Neuronal stem cell (in vitro differentiated cells): ENCODE measurements around the gene SDHB.
A peak's percentile ranks its signal among the peaks of the same experiment; 100 is the strongest.

Experiments used
- DNase-seq: peaks from one replicate; pipeline ENCODE4 v3.0.0-alpha.2; 2013; ENCODE audit warnings: low spot score
- H2AFZ ChIP-seq: one replicate; pipeline ENCODE4 v1.6.1; 2013; ENCODE audit warnings: mild to moderate bottlenecking, low read length, inconsistent platforms
- H2AK5ac ChIP-seq: 2 replicates; pipeline ENCODE4 v1.6.1; 2013; ENCODE audit warnings: low read depth, mild to moderate bottlenecking, inconsistent platforms, low read length, moderate library complexity, mixed read lengths
- H2BK120ac ChIP-seq: 2 replicates; pipeline ENCODE4 v1.6.1; 2013; ENCODE audit warnings: low read depth, mild to moderate bottlenecking, inconsistent platforms, low read length, moderate library complexity, mixed read lengths
- H2BK12ac ChIP-seq: one replicate; pipeline ENCODE4 v1.6.1; 2013; ENCODE audit warnings: low read length, inconsistent platforms
- H2BK15ac ChIP-seq: 2 replicates; pipeline ENCODE4 v1.6.1; 2013; ENCODE audit warnings: mild to moderate bottlenecking, low read length, inconsistent platforms, mixed read lengths
- H2BK5ac ChIP-seq: one replicate; pipeline ENCODE4 v1.6.1; 2013; ENCODE audit warnings: inconsistent platforms, mild to moderate bottlenecking, low read length, moderate library complexity
- H3K14ac ChIP-seq: one replicate; pipeline ENCODE4 v1.6.1; 2013; ENCODE audit warnings: low read length, inconsistent platforms
- H3K18ac ChIP-seq: 2 replicates; pipeline ENCODE4 v1.6.1; 2013; ENCODE audit warnings: low read length, inconsistent platforms
- H3K23ac ChIP-seq: 2 replicates; pipeline ENCODE4 v1.6.1; 2013; ENCODE audit warnings: low read depth, mild to moderate bottlenecking, mixed read lengths, low read length, inconsistent platforms; ENCODE audit not compliant: poor library complexity
- H3K27ac ChIP-seq: replicated peaks from 3 replicates; pipeline ENCODE4 v1.5.1; 2013; ENCODE audit warnings: low read length, inconsistent platforms
- H3K27me3 ChIP-seq, 3 experiments: 2 replicates each; pipeline ENCODE4 v1.6.1; 2013; ENCODE audit warnings: low read length in 3 of 3, mild to moderate bottlenecking in 2 of 3, inconsistent platforms in 1 of 3, low read depth in 1 of 3, mixed read lengths in 1 of 3, moderate library complexity in 1 of 3; ENCODE audit not compliant: control insufficient read depth in 3 of 3, insufficient read depth in 3 of 3
- H3K36me3 ChIP-seq, 2 donors: replicated peaks in 1 of 2; 2 replicates each; pipeline ENCODE4 v1.6.1; 2013; ENCODE audit warnings: low read length in 2 of 2; ENCODE audit not compliant: control insufficient read depth in 2 of 2, insufficient read depth in 2 of 2
- H3K4ac ChIP-seq: 2 replicates; pipeline ENCODE4 v1.6.1; 2013; ENCODE audit warnings: inconsistent platforms, mild to moderate bottlenecking, low read length, moderate library complexity
- H3K4me1 ChIP-seq, 2 donors: 1 replicate in 1 of 2; 2 replicates in 1 of 2; pipeline ENCODE4 v1.6.1; 2013; ENCODE audit warnings: low read length in 2 of 2, low read depth in 1 of 2; ENCODE audit not compliant: control insufficient read depth in 2 of 2, insufficient read depth in 1 of 2
- H3K4me2 ChIP-seq: one replicate; pipeline ENCODE4 v1.6.1; 2013; ENCODE audit warnings: mild to moderate bottlenecking, low read length, inconsistent platforms; ENCODE audit not compliant: insufficient read depth, poor library complexity, severe bottlenecking
- H3K4me3 ChIP-seq, 2 donors: 2 replicates each; pipeline ENCODE4 v1.5.1; 2013; ENCODE audit warnings: low read length in 2 of 2, mild to moderate bottlenecking in 2 of 2, inconsistent platforms in 1 of 2, moderate library complexity in 1 of 2
- H3K79me1 ChIP-seq: one replicate; pipeline ENCODE4 v1.6.1; 2013; ENCODE audit warnings: low read depth, mild to moderate bottlenecking, inconsistent platforms, low read length, moderate library complexity
- H3K9ac ChIP-seq: one replicate; pipeline ENCODE4 v1.6.1; 2013; ENCODE audit warnings: mild to moderate bottlenecking, low read depth, low read length, inconsistent platforms; ENCODE audit not compliant: poor library complexity
- H3K9me3 ChIP-seq, 2 donors: replicated peaks in 1 of 2; 2 replicates each; pipeline versions ENCODE3 to v1.6.1; 2013; ENCODE audit warnings: low read length in 2 of 2, mild to moderate bottlenecking in 2 of 2, inconsistent platforms in 1 of 2, low read depth in 1 of 2, mixed read lengths in 1 of 2, moderate library complexity in 1 of 2; ENCODE audit not compliant: control insufficient read depth in 2 of 2, insufficient read depth in 1 of 2
- H4K8ac ChIP-seq: one replicate; pipeline ENCODE4 v1.6.1; 2013; ENCODE audit warnings: low read depth, mild to moderate bottlenecking, inconsistent platforms, low read length, moderate library complexity
- H4K91ac ChIP-seq: one replicate; pipeline ENCODE4 v1.6.1; 2013; ENCODE audit warnings: low read length, low read depth, mild to moderate bottlenecking, inconsistent platforms; ENCODE audit not compliant: poor library complexity
- WGBS, 2 donors: extraction: QIAGEN DNeasy Blood & Tissue Kit; methylation state at CpG; one replicate each; pipeline ENCODE4 v1.1.7; 2013; ENCODE audit warnings: missing lambda C conversion rate in 2 of 2, mixed read lengths in 1 of 2; ENCODE audit not compliant: insufficient read length in 2 of 2, insufficient replicate concordance in 1 of 2; ENCODE audit errors: extremely low coverage in 2 of 2; 5-methylcytosine and 5-hydroxymethylcytosine counted together

SDHB gene

GRCh38 chr1:17060306-17060749 is 6.5 kb upstream of the SDHB start:
- H3K27ac ChIP-seq = no peak overlapping the region

DNA sequence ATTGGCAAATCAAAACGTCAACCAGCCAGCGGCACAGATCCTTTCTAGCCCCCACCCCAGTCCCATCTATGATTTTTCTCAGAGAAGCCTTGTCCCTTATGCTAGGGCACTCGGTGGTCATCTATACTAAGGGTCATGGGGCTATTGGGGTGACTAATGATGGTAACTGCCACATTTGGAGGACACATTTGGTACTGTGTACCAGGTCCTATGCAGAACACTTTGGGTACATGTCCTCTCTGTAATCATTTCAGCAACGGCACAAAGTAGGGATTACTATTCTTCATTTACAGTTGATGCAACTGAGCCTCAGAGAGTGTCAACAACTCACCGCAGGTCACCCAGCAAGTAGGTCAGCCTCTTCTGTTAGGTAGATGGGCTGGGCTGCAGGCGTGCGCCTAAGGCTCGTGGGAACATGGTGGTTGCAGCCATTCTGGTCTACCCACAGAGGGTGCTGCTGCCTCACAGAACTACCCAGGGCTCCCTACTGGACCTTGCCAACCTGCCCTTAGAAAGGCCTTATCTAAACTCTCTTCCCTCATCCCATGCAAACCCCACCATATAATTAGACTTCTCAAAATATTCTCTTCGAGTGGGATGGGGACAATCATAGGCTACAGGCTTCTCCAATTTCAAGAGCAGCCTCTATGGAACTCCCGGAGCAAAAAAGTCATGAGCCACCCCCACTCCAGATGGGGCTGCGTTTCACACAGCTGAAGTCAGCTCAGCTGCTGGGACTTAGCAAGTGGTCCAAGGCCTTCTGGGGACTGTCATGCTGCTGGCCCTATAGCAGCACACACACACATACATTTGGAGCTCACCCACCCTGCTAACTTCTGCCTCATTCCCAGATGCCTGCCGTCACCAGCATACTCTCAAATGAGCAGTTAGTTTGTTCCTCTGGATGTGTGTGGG is 5.8 kb upstream of the SDHB start:
- Histone ChIP-seq H3K14ac (no peak overlapping the region), H3K4me2 (no peak overlapping the region), H3K4me3 (no peak overlapping the region), H3K79me1 (no peaks in the 10 kb centered on the region), H2AFZ (peak overlapping the region; percentile 37), H2BK5ac (no peak overlapping the region), H3K9ac (peak overlapping the region; percentile 54), H3K23ac (no peak overlapping the region), H3K18ac (no peak overlapping the region), H2BK12ac (no peak overlapping the region), H3K27me3 (peaks cover 0 to 5% (median 0%) of the 10 kb centered on the region in 3 experiments), H3K4me1 (peaks cover 7 to 15% of the 10 kb centered on the region in 2 donors), H4K91ac (no peak overlapping the region), H2BK120ac (no peak overlapping the region), H3K36me3 (no peaks in the 10 kb centered on the region), H3K4ac (no peak overlapping the region), H4K8ac (no peak overlapping the region), H3K27ac (no peak overlapping the region), H2BK15ac (no peak overlapping the region), H3K9me3 (no peaks in the 10 kb centered on the region), H2AK5ac (no peak overlapping the region)
- no CpG with 5 or more reads among the region's 12 CpGs for WGBS, 2 donors
- DNase-seq = peak; percentile 56

More at GRCh38 chr1:17060306-17060749, 6.5 kb upstream of the SDHB start:
- H3K9ac ChIP-seq = peak overlapping the region; percentile 54
- no peak overlapping the region for H3K14ac ChIP-seq
- no peak overlapping the region for H2BK120ac ChIP-seq
- H4K91ac ChIP-seq = no peak overlapping the region
- no peak overlapping the region for H3K23ac ChIP-seq
- no peak overlapping the region for H2BK12ac ChIP-seq
- H3K18ac ChIP-seq = no peak overlapping the region
- no peaks in the 10 kb centered on the region for H3K9me3 ChIP-seq
- no peak overlapping the region for H3K4me3 ChIP-seq
- H3K79me1 ChIP-seq = no peaks in the 10 kb centered on the region
- H2AFZ ChIP-seq = peak overlapping the region; percentile 37
- H3K27me3 ChIP-seq = peaks cover 0 to 5% (median 0%) of the 10 kb centered on the region in 3 experiments
- no peak overlapping the region for H4K8ac ChIP-seq
- no peak overlapping the region for H2AK5ac ChIP-seq
- no peak overlapping the region for H3K4me2 ChIP-seq
- WGBS, 2 donors = no CpG with 5 or more reads among the region's 11 CpGs
- H3K4me1 ChIP-seq = peaks cover 7 to 15% of the 10 kb centered on the region in 2 donors
- H2BK5ac ChIP-seq = no peak overlapping the region
- H3K4ac ChIP-seq = no peak overlapping the region
- no peak overlapping the region for H2BK15ac ChIP-seq
- no peaks in the 10 kb centered on the region for H3K36me3 ChIP-seq
- DNase-seq = no peak

DNA sequence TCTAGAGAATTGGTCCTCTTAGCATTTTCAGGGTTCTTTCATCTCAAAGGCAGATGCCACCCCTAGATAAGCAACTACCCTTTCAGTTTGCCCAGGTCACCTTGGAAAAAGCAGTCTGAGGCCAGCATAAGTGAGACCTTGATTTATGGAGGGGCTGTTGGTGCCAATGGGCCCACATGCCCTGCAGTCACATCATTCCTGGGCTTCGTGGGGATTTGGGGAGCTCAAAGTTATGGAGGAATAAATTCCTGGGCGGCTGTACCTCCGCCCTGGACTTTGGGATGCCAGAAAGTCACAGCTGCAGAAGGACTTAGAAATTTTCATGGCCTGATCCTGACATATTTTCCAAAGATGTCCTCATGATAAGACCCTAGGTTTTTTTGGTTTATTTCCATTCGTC is 2.7 kb upstream of the SDHB start:
- Histone ChIP-seq H3K27me3 (peaks cover 0 to 5% (median 0%) of the 10 kb centered on the region in 3 experiments), H3K23ac (no peak overlapping the region), H3K4me2 (no peak overlapping the region), H2AK5ac (peak overlapping the region; percentile 6), H3K79me1 (peaks cover 10% of the 10 kb centered on the region), H3K4me1 (peaks cover 11 to 21% of the 10 kb centered on the region in 2 donors), H2BK12ac (no peak overlapping the region), H3K4me3 (no peak overlapping the region), H4K91ac (no peak overlapping the region), H3K36me3 (no peaks in the 10 kb centered on the region), H3K18ac (no peak overlapping the region), H3K27ac (no peak overlapping the region), H3K4ac (no peak overlapping the region), H2BK120ac (no peak overlapping the region), H3K14ac (no peak overlapping the region), H2BK15ac (no peak overlapping the region), H3K9me3 (no peaks in the 10 kb centered on the region), H2BK5ac (no peak overlapping the region), H3K9ac (no peak overlapping the region), H4K8ac (no peak overlapping the region), H2AFZ (peak overlapping the region; percentile 27)
- no CpG with 5 or more reads among the region's 4 CpGs for WGBS, 2 donors
- DNase-seq = no peak

- Histone ChIP-seq H3K4me1 (peaks cover 11 to 19% of the 10 kb centered on the region in 2 donors), H3K4ac (no peak overlapping the region), H3K4me3 (no peak overlapping the region), H3K36me3 (peaks cover 0 to 6% of the 10 kb centered on the region in 2 donors), H3K14ac (no peak overlapping the region), H2BK15ac (no peak overlapping the region), H3K27me3 (peaks cover 0 to 5% (median 0%) of the 10 kb centered on the region in 3 experiments), H2BK5ac (no peak overlapping the region), H2BK120ac (no peak overlapping the region), H4K8ac (no peak overlapping the region), H3K9me3 (no peaks in the 10 kb centered on the region), H3K18ac (no peak overlapping the region), H2BK12ac (no peak overlapping the region), H2AK5ac (no peak overlapping the region), H3K79me1 (peaks cover 10% of the 10 kb centered on the region), H3K9ac (no peak overlapping the region), H4K91ac (no peak overlapping the region), H2AFZ (peak overlapping the region; percentile 27), H3K23ac (no peak overlapping the region), H3K27ac (no peak overlapping the region), H3K4me2 (no peak overlapping the region)
- WGBS, 2 donors = no CpG with 5 or more reads among the region's 7 CpGs
- no peak for DNase-seq
These were observed 2.0 kb upstream of the SDHB start for GRCh38 chr1:17055801-17056200.
